ENCODE results near the gene HIC2. TPM values are rescaled to one million over a fixed set of nuclear protein-coding genes. Genes with fewer than 3 reads are reported as not detected.
"Not testable (repeated sequence)": the region's sequence is repeated elsewhere in the genome, so short reads cannot be mapped to it uniquely, and the experiment has no call there.

Gene HIC2
- total RNA-seq, 4 donors from 2014 or later: 4.2 to 9.4 (median 6.3) TPM

GRCh38 chr22:21449531-21450319 is 32.6 kb downstream of the HIC2 start:
- no peaks in the 10 kb centered on the region for H3K9me3 ChIP-seq
- no peak overlapping the region for H3K4me3 ChIP-seq
- 91% methylated on average over 14 of the region's 23 CpGs for WGBS
- H3K27me3 ChIP-seq: no peaks in the 10 kb centered on the region
- DNase-seq (ENCODE audit: low spot score in 2 of 2): peak; percentile 60 to 74
- H3K27ac ChIP-seq: no peak overlapping the region
- H3K4me1 ChIP-seq: no peaks in the 10 kb centered on the region
- peaks cover 23% of the 10 kb centered on the region for H3K36me3 ChIP-seq
- no peak for TF ChIP-seq CTCF (IDR thresholded peaks at IDR 0.05)
- no peak for TF ChIP-seq EP300 (IDR thresholded peaks at IDR 0.05)
- no peak for TF ChIP-seq POLR2AphosphoS5 (IDR thresholded peaks at IDR 0.05)
- TF ChIP-seq POLR2A (IDR thresholded peaks at IDR 0.05): no peak

GRCh38 chr22:21450320-21450831 is 33.2 kb downstream of the HIC2 start:
- no peaks in the 10 kb centered on the region for H3K9me3 ChIP-seq
- peaks cover 17% of the 10 kb centered on the region for H3K36me3 ChIP-seq
- WGBS: 82% methylated on average over 15 of the region's 19 CpGs
- no peak overlapping the region for H3K4me3 ChIP-seq
- no peak overlapping the region for H3K27ac ChIP-seq
- H3K27me3 ChIP-seq: no peaks in the 10 kb centered on the region
- peak; percentile 52 to 65 for DNase-seq (ENCODE audit: low spot score in 2 of 2)
- H3K4me1 ChIP-seq: no peaks in the 10 kb centered on the region
- no peak for TF ChIP-seq POLR2A (IDR thresholded peaks at IDR 0.05)
- no peak for TF ChIP-seq CTCF (IDR thresholded peaks at IDR 0.05)
- no peak for TF ChIP-seq POLR2AphosphoS5 (IDR thresholded peaks at IDR 0.05)

- no peak overlapping the region for H3K27ac ChIP-seq
- TF ChIP-seq CTCF (IDR thresholded peaks at IDR 0.05) (no peak), EP300 (IDR thresholded peaks at IDR 0.05) (no peak), POLR2AphosphoS5 (IDR thresholded peaks at IDR 0.05) (no peak), POLR2A (IDR thresholded peaks at IDR 0.05) (no peak)
- H3K27me3 ChIP-seq: no peaks in the 10 kb centered on the region
- peaks cover 12% of the 10 kb centered on the region for H3K36me3 ChIP-seq
- no peaks in the 10 kb centered on the region for H3K9me3 ChIP-seq
- no peaks in the 10 kb centered on the region for H3K4me1 ChIP-seq
- DNase-seq (ENCODE audit: low spot score in 2 of 2): peak; percentile 35 to 76
- no peak overlapping the region for H3K4me3 ChIP-seq
- 72% methylated on average over 6 of the region's 9 CpGs for WGBS
Observed at GRCh38 chr22:21450858-21451353, 33.7 kb downstream of the HIC2 start.

GRCh38 chr22:21451545-21452520 is 34.7 kb downstream of the HIC2 start:
- H3K4me3 ChIP-seq: no peak overlapping the region
- 60% methylated on average over 5 of the region's 7 CpGs for WGBS

GRCh38 chr22:21452666-21453065 is 35.5 kb downstream of the HIC2 start:
- not testable (repeated sequence) for H3K4me1 ChIP-seq; H3K36me3 ChIP-seq; DNase-seq (ENCODE audit: low spot score in 2 of 2); H3K9me3 ChIP-seq; H3K27me3 ChIP-seq; H3K27ac ChIP-seq; H3K4me3 ChIP-seq
- WGBS: 95% methylated on average over 3 of the region's 4 CpGs

More at GRCh38 chr22:21451545-21452520, 34.7 kb downstream of the HIC2 start:
- no peaks in the 10 kb centered on the region for H3K4me1 ChIP-seq
- H3K9me3 ChIP-seq: no peaks in the 10 kb centered on the region
- no peak for TF ChIP-seq EP300 (IDR thresholded peaks at IDR 0.05)
- TF ChIP-seq CTCF (IDR thresholded peaks at IDR 0.05): no peak
- TF ChIP-seq POLR2AphosphoS5 (IDR thresholded peaks at IDR 0.05): no peak
- H3K36me3 ChIP-seq: peaks cover 2% of the 10 kb centered on the region
- no peak overlapping the region for H3K27ac ChIP-seq
- DNase-seq (ENCODE audit: low spot score in 2 of 2): peak; percentile 40 to 55
- H3K27me3 ChIP-seq: no peaks in the 10 kb centered on the region

- H3K27ac ChIP-seq, H3K4me3 ChIP-seq, H3K9me3 ChIP-seq, H3K27me3 ChIP-seq, H3K36me3 ChIP-seq, H3K4me1 ChIP-seq: not testable (repeated sequence)
- DNase-seq (ENCODE audit: low spot score in 2 of 2): peak in 1 of 2 donors; percentile 52
- 91% methylated on average over 9 of the region's 9 CpGs for WGBS
Observed at GRCh38 chr22:21454998-21455333, 37.8 kb downstream of the HIC2 start.
